OCI-LY1 (cell line): ENCODE data around the gene ARL2BP.

ENCODE experiments used
- H2AFZ ChIP-seq: fragments of 200-600 bp; sonication (generic), shearing (Covaris generic); 2 replicates; pipeline ENCODE4 v1.6.0; 2014; ENCODE audit warnings: antibody characterized with exemption, mild to moderate bottlenecking, low read length
- H3F3A ChIP-seq: fragments of 200-600 bp; sonication (generic), shearing (Covaris generic); 2 replicates; pipeline ENCODE4 v1.6.0; 2014; ENCODE audit warnings: mild to moderate bottlenecking, antibody characterized with exemption, low read length, moderate library complexity; ENCODE audit not compliant: insufficient read depth
- H3K27ac ChIP-seq: fragments of 200-600 bp; sonication (generic); 2 replicates; pipeline ENCODE4 v1.5.1; 2014; ENCODE audit warnings: low read length, mixed run types, mild to moderate bottlenecking, low read depth; ENCODE audit not compliant: poor library complexity, severe bottlenecking
- H3K27me3 ChIP-seq: fragments of 200-600 bp; sonication (generic); 2 replicates; pipeline ENCODE4 v1.6.0; 2014; ENCODE audit warnings: antibody characterized with exemption, mild to moderate bottlenecking, low read length, moderate library complexity; ENCODE audit not compliant: insufficient read depth
- H3K36me3 ChIP-seq: fragments of 200-600 bp; sonication (generic); 2 replicates; pipeline ENCODE4 v1.6.1; 2014; ENCODE audit warnings: mild to moderate bottlenecking, antibody characterized with exemption, low read length, moderate library complexity, mixed read lengths; ENCODE audit not compliant: insufficient read depth
- H3K4me1 ChIP-seq: fragments of 200-600 bp; sonication (generic); 2 replicates; pipeline ENCODE4 v1.5.1; 2014; ENCODE audit warnings: mild to moderate bottlenecking, low read length, moderate library complexity; ENCODE audit not compliant: insufficient read depth, severe bottlenecking
- H3K4me2 ChIP-seq: fragments of 200-600 bp; sonication (generic), shearing (Covaris generic); 2 replicates; pipeline ENCODE4 v1.6.1; 2014; ENCODE audit warnings: low read length
- H3K4me3 ChIP-seq: fragments of 200-600 bp; sonication (generic); 2 replicates; pipeline ENCODE4 v1.5.1; 2014; ENCODE audit warnings: low read length, low read depth, mild to moderate bottlenecking, mixed read lengths; ENCODE audit not compliant: poor library complexity, severe bottlenecking
- H3K79me2 ChIP-seq: fragments of 200-600 bp; shearing (Covaris generic); 2 replicates; pipeline ENCODE4 v1.6.1; 2016; ENCODE audit warnings: mixed run types, low read length, mixed read lengths; ENCODE audit not compliant: insufficient read depth
- H3K9ac ChIP-seq: fragments of 200-600 bp; sonication (generic), shearing (Covaris generic); 2 replicates; pipeline ENCODE4 v1.6.1; 2014; ENCODE audit warnings: mild to moderate bottlenecking, low read length, mixed read lengths
- H3K9me2 ChIP-seq: fragments of 200-600 bp; sonication (generic), shearing (Covaris generic); 2 replicates; pipeline ENCODE4 v1.6.1; 2014; ENCODE audit warnings: low read depth, mild to moderate bottlenecking, low read length, mixed read lengths
- H3K9me3 ChIP-seq: fragments of 200-600 bp; shearing (Covaris generic); 2 replicates; pipeline ENCODE4 v1.6.1; 2014; ENCODE audit warnings: low read length, mixed read lengths
- H4K20me1 ChIP-seq: fragments of 200-600 bp; sonication (generic), shearing (Covaris generic); 2 replicates; pipeline ENCODE4 v1.6.0; 2016; ENCODE audit warnings: mild to moderate bottlenecking, low read length; ENCODE audit not compliant: insufficient read depth
- CTCF ChIP-seq: fragments of 200-600 bp; sonication (generic), shearing (Covaris generic); IDR thresholded peaks from 2 replicates; pipeline ENCODE4 v1.5.1; 2017; ENCODE audit warnings: mild to moderate bottlenecking, antibody characterized with exemption, low read length, moderate library complexity, mixed read lengths
- EZH2 ChIP-seq: fragments of 200-600 bp; sonication (generic), shearing (Covaris generic); IDR thresholded peaks from 2 replicates; pipeline ENCODE4 v1.8.0; 2017; ENCODE audit warnings: borderline replicate concordance, mixed run types, mild to moderate bottlenecking, antibody characterized with exemption, low read length, moderate library complexity, mixed read lengths

Gene ARL2BP

GRCh38 chr16:57202095-57202886, 42.8 kb upstream of the ARL2BP start:
- Histone ChIP-seq H2AFZ (no peak overlapping the region), H3K27me3 (no peaks in the 10 kb centered on the region), H3F3A (no peaks in the 10 kb centered on the region), H3K36me3 (peaks cover 34% of the 10 kb centered on the region), H3K4me3 (no peak overlapping the region), H3K27ac (no peak overlapping the region), H3K4me1 (no peaks in the 10 kb centered on the region), H3K79me2 (peaks cover 4% of the 10 kb centered on the region; the same call in 1 of the 2 replicates), H4K20me1 (no peaks in the 10 kb centered on the region), H3K4me2 (no peak overlapping the region), H3K9me3 (no peaks in the 10 kb centered on the region), H3K9me2 (no peaks in the 10 kb centered on the region), H3K9ac (no peak overlapping the region)
- TF ChIP-seq CTCF (no peak), EZH2 (no peak)

GRCh38 chr16:57203451-57203850, 41.6 kb upstream of the ARL2BP start:
- no peak overlapping the region for H2AFZ ChIP-seq
- H3K4me3 ChIP-seq: no peak overlapping the region
- no peaks in the 10 kb centered on the region for H3K79me2 ChIP-seq
- H3K27me3 ChIP-seq: no peaks in the 10 kb centered on the region
- H4K20me1 ChIP-seq: no peaks in the 10 kb centered on the region
- no peaks in the 10 kb centered on the region for H3K4me1 ChIP-seq
- H3K27ac ChIP-seq: no peak overlapping the region
- no peaks in the 10 kb centered on the region for H3F3A ChIP-seq
- no peak overlapping the region for H3K9ac ChIP-seq
- peaks cover 41% of the 10 kb centered on the region for H3K36me3 ChIP-seq
- TF ChIP-seq CTCF (no peak), EZH2 (no peak)
- H3K9me3 ChIP-seq: no peaks in the 10 kb centered on the region
- no peaks in the 10 kb centered on the region for H3K9me2 ChIP-seq
- no peak overlapping the region for H3K4me2 ChIP-seq

- H3K9me2 ChIP-seq: no peaks in the 10 kb centered on the region
- no peaks in the 10 kb centered on the region for H4K20me1 ChIP-seq
- H3K79me2 ChIP-seq: no peaks in the 10 kb centered on the region
- no peak overlapping the region for H3K4me3 ChIP-seq
- no peak overlapping the region for H3K9ac ChIP-seq
- TF ChIP-seq CTCF (no peak), EZH2 (no peak)
- H3K27me3 ChIP-seq: no peaks in the 10 kb centered on the region
- H3F3A ChIP-seq: no peaks in the 10 kb centered on the region
- H3K36me3 ChIP-seq: peaks cover 46% of the 10 kb centered on the region
- no peak overlapping the region for H3K27ac ChIP-seq
- no peaks in the 10 kb centered on the region for H3K9me3 ChIP-seq
- H3K4me1 ChIP-seq: no peaks in the 10 kb centered on the region
- H3K4me2 ChIP-seq: no peak overlapping the region
- H2AFZ ChIP-seq: no peak overlapping the region
Measured at GRCh38 chr16:57204675-57205074, 40.4 kb upstream of the ARL2BP start.
